Skeletal muscle tissue (tissue), 4 donors: ENCODE measurements around the gene SLC16A10. TPM values are rescaled to one million over a fixed set of nuclear protein-coding genes. Genes with fewer than 3 reads are reported as not detected.
"Not testable (repeated sequence)": the region's sequence is repeated elsewhere in the genome, so short reads cannot be mapped to it uniquely, and the experiment has no call there.

ENCODE experiments used
- H3K27ac ChIP-seq: one replicate; pipeline ENCODE4 v1.7.0; 2013; ENCODE audit warnings: mild to moderate bottlenecking, low read depth, low read length, inconsistent platforms
- H3K27me3 ChIP-seq, 3 donors: one replicate each; pipeline ENCODE4 v1.7.0; 2013; ENCODE audit warnings: low read length in 3 of 3; ENCODE audit not compliant: control insufficient read depth in 3 of 3, insufficient read depth in 3 of 3
- H3K36me3 ChIP-seq, 3 donors: one replicate each; pipeline ENCODE4 v1.7.0; 2013; ENCODE audit warnings: low read length in 3 of 3; ENCODE audit not compliant: control insufficient read depth in 3 of 3, insufficient read depth in 3 of 3
- H3K4me1 ChIP-seq, 3 donors: one replicate each; pipeline ENCODE4 v1.7.0; 2013; ENCODE audit warnings: low read length in 3 of 3, mild to moderate bottlenecking in 3 of 3; ENCODE audit not compliant: control insufficient read depth in 3 of 3, insufficient read depth in 3 of 3
- H3K4me3 ChIP-seq, 3 donors: one replicate each; pipeline ENCODE4 v1.7.0; 2013; ENCODE audit warnings: low read length in 3 of 3
- H3K9ac ChIP-seq, 3 donors: one replicate each; pipeline ENCODE4 v1.7.0; 2013; ENCODE audit warnings: low read length in 3 of 3, mild to moderate bottlenecking in 3 of 3, moderate library complexity in 2 of 3, low read depth in 1 of 3
- H3K9me3 ChIP-seq, 3 donors: one replicate each; pipeline ENCODE4 v1.7.0; 2013; ENCODE audit warnings: low read length in 3 of 3; ENCODE audit not compliant: control insufficient read depth in 3 of 3
- total RNA-seq: library from RNA; depleted of rRNA; stranded (reverse); fragments of >200 nt; gene quantifications from one replicate; pipeline ENCODE4 v1.2.3, GENCODE V29; 2014
- donor health status: Osteomylitis.

Gene SLC16A10
- total RNA-seq, 1 donor from 2014 or later: 40.7 TPM

DNA sequence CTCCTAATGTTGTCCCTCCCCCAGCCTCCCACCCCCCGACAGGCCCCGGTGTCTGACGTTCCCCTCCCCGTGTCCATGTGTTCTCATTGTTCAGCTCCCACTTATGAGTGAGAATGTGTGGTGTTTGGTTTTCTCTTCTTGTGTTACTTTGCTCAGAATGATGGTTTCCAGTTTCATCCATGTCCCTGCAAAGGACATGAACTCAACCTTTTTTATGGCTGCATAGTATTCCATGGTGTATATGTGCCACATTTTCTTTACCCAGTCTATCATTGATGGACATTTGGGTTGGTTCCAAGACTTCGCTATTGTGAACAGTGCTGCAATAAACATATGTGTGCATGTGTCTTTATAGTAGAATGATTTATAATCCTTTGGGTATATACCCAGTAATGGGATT lies 24.4 kb upstream of the SLC16A10 start:
- not testable (repeated sequence) for H3K27ac ChIP-seq, H3K9ac ChIP-seq, H3K27me3 ChIP-seq, H3K4me3 ChIP-seq, H3K9me3 ChIP-seq, H3K36me3 ChIP-seq, H3K4me1 ChIP-seq

DNA sequence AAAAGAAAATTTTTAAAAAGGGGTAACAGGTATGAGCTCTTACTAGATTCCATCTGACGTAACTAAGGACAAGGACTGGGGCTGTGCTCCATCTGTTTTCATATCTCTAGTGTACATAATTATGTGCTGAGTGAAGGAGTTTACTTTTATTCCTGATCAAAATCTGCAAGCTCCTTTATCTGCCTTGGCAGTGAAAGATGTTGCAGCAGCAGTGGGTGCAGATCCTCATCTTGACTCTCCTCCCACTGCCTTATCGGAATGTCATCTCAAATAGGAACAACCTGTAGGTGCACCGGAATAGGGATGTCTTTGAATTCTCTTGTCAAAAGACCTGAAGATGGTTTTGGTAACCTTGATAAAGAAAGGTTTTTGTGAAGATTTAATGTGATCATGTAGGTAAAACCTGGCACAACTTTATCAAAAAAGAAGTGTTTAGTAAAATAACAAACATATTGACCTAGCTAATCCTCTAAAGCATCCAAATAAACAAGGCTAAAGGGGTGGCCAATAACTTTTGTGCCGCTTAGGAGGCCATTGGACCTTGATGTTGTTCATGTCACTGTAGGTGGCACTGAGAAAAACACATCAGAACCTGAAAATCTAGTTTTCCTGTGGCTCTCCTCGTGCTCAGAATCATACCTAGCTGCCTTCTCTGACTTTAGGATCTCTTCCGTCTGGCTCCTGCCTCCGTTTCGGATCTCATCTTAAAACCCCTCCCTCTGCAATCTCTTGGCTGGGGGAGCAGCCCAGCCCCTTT lies 19.0 kb upstream of the SLC16A10 start:
- Histone ChIP-seq H3K4me1 (peaks cover 0 to 9% (median 0%) of the 10 kb centered on the region in 3 donors), H3K9me3 (no peaks in the 10 kb centered on the region), H3K9ac (no peak overlapping the region), H3K4me3 (no peak overlapping the region), H3K27me3 (no peaks in the 10 kb centered on the region), H3K27ac (no peak overlapping the region), H3K36me3 (no peaks in the 10 kb centered on the region)

DNA sequence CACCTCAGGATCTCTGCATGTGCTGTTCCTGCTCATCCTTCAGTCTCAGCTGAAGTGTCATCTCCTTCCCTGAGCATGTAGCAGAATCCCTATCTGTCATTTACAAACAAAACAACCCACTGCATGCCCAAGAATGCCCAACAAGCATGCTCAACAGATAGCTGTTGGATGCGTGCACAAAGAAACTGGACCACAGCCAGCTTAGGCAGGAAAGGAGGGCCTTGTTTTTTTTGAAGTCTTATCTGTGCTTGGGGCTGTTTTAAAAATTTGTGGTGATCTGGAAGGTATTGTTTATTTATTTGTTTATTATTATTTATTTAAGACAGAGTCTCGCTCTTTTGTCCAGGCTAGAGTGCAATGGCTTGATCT lies 18.5 kb upstream of the SLC16A10 start:
- Histone ChIP-seq H3K9ac (no peak overlapping the region), H3K4me1 (peaks cover 0 to 9% (median 0%) of the 10 kb centered on the region in 3 donors), H3K9me3 (no peaks in the 10 kb centered on the region), H3K27me3 (no peaks in the 10 kb centered on the region), H3K4me3 (no peak overlapping the region), H3K36me3 (no peaks in the 10 kb centered on the region), H3K27ac (no peak overlapping the region)

DNA sequence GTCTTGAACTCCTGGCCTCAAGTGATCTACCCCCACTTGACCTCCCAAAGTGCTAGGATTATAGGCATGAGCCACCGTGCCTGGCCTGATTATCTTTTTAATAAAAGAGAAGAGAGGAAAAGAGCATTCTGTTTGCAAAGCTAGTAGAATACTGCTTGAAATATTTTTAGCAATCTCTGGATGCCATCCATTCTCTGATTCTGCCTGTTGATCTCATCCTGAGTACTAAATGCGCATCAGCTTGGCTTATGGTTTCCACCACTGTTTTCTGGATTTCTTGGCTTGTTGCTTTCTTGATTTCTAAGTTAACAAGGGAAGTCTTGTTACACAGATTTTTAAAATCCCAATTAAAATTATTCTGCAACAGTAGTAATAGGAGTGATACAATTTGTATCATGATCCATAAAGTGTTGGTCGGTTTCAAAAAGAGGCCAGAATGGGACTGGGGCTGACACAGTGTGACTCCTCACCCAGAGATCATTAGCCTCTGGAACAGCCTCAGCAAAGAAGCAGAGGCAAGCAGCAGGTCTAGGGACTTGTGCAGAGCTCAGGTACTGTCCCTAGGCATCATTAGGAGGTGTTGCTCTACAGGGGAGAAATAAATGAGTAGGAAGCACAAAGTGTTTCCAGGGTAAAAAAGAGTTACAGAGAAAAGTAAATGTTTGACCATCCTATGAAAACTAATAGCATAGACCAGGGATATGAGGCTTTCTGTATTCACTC lies 17.8 kb upstream of the SLC16A10 start:
- H3K27ac ChIP-seq: no peak overlapping the region
- no peak overlapping the region for H3K9ac ChIP-seq
- no peaks in the 10 kb centered on the region for H3K9me3 ChIP-seq

DNA sequence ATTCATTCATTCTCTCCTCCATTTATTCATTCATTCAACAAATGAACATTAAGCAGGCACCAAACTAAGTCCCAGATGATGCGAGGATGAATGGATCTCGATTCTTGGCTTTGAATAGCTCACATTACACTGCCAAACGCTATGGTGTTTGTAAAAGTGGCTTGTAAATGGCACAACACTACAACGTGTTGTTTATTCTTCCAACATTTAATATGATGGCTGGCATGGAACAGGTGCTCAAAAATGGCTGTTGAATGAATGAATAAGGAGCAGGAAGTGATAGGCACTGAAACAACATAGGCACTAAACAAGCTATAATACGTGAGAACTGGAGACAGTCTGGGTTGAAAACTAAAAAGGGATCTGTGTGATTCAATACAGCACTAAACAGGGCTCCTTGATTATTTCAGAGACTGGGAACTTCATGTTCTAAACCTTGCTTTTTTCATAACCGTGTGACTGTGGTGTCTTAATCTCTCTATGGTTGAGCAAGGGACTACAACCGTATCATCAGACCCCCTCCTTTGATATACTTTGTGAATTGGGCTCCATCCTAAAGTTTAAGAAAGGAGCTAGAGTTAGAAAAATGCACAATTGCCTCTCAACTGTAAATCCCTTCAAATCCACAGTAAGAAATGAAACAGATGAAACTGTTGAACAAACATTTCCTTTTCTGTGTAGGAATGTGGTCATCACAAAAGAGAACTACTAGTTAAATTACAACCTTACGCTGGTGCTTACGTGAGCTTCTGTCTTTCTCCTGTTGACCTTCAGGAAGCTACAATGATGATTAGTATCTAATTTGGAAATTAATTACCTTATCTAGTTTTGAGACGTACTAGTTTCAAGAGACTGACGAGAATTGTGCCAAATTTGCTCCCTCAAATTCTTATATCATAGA lies 16.9 kb upstream of the SLC16A10 start:
- Histone ChIP-seq H3K27me3 (no peaks in the 10 kb centered on the region), H3K36me3 (no peaks in the 10 kb centered on the region), H3K4me1 (peaks cover 0 to 9% (median 0%) of the 10 kb centered on the region in 3 donors), H3K4me3 (no peak overlapping the region), H3K9ac (no peak overlapping the region), H3K27ac (no peak overlapping the region), H3K9me3 (no peaks in the 10 kb centered on the region)

More for the DNA sequence above, 17.8 kb upstream of the SLC16A10 start:
- H3K4me3 ChIP-seq: no peak overlapping the region
- no peaks in the 10 kb centered on the region for H3K27me3 ChIP-seq
- H3K4me1 ChIP-seq: peaks cover 0 to 9% (median 0%) of the 10 kb centered on the region in 3 donors
- no peaks in the 10 kb centered on the region for H3K36me3 ChIP-seq

DNA sequence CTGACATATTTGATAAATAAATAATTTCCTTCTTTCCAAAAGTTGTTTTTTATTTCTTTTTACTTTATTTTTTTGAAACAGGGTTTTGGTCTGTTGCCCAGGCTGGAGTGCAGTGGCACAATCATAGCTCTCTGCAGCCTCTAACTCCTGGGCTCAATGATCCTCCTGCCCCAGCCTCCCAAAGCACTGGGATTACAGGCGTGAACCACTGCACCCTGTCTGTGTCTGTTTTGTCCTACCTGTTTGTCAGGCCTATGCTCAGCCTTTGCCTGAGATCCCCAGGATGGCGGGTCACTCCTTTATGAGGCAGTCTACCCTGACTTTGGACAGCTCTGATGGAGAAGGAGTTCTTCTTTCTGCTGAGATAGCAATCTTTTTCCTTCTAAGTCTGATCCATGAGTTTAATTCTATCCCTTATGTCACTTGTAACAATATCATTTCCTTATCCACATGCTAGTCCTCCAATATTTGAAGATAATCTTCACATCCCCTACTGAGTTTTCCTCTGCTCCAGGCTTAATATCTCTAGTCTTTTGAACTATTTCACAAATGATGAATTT lies 14.4 kb upstream of the SLC16A10 start:
- Histone ChIP-seq H3K4me1 (peaks cover 0 to 9% (median 0%) of the 10 kb centered on the region in 3 donors), H3K36me3 (no peaks in the 10 kb centered on the region), H3K4me3 (no peak overlapping the region), H3K9me3 (no peaks in the 10 kb centered on the region), H3K27ac (no peak overlapping the region), H3K27me3 (no peaks in the 10 kb centered on the region), H3K9ac (no peak overlapping the region)

DNA sequence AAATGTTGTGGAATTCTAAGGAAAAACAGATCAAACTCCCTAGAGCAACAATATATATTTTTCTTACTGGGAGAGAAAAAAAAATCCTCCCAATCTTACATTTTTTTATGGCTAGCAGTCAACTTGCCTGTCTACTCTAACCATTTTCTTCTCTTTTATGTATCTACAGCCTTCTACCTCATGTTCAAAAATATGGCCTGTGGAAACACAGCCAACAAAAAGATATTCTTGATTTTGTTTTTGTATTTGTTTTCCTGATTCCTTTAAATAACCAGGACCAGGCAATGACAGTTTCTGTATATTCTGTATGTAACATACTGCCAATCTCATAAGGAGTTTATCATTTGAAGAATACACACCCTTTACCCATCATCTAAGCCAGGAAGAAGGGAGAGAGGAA lies 13.0 kb upstream of the SLC16A10 start:
- H3K36me3 ChIP-seq: no peaks in the 10 kb centered on the region
- H3K27ac ChIP-seq: no peak overlapping the region
- no peaks in the 10 kb centered on the region for H3K27me3 ChIP-seq
- peaks cover 0 to 5% (median 0%) of the 10 kb centered on the region in 3 donors for H3K4me1 ChIP-seq
- H3K9ac ChIP-seq: no peak overlapping the region
- no peaks in the 10 kb centered on the region for H3K9me3 ChIP-seq
- no peak overlapping the region for H3K4me3 ChIP-seq

DNA sequence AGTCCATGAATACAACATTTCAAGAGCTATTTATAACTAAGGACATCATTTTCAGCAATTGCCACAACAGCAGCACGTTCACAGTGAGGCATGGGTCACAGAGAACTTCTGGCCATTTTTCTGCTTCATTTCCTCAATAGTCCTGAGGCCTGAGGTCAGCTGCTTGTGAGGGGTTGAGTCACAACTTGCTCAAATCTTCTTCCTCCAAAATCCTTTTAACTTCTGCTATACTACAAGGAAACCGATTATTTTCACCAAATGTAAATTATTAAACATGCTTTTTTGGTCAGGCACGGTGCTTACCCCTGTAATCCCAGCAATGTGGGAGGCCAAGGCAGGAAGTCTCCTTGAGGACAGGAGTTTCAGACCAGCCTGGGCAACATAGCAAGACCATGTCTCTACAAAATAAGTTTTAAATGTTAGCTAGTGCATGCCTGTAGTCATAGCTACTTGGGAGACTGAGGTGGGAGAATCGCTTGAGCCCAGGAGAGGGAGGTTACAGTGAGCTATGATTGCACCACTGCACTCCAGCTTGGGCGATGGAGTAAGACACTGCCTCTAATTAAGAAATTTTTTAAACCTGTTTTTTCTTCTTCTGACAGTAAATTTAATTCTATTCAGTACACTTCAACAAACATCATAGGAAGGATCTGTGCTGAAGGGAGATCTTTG lies 11.1 kb upstream of the SLC16A10 start:
- no peak overlapping the region for H3K27ac ChIP-seq

DNA sequence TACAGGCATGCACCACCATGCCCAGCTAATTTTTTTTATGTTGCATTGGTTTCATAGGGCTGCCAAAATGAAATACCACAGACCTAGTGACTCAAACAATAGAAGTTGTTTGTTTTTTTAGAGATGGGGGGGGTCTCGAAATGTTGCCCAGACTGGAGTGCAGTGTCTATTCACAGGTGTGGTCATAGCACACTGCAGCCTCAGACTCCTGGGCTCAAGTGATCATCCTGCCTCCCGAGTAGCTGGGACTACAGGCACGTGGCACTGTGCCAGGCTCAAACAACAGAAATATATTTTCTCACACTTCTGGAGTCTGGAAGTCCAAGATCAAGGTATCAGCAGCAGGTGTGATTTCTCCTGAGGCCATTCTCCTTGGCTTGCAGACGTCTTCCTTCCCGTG lies 6.6 kb upstream of the SLC16A10 start:
- no peaks in the 10 kb centered on the region for H3K9me3 ChIP-seq
- H3K9ac ChIP-seq: no peak overlapping the region
- no peaks in the 10 kb centered on the region for H3K4me1 ChIP-seq
- no peaks in the 10 kb centered on the region for H3K27me3 ChIP-seq
- H3K27ac ChIP-seq: no peak overlapping the region
- H3K36me3 ChIP-seq: no peaks in the 10 kb centered on the region
- no peak overlapping the region for H3K4me3 ChIP-seq

More for the DNA sequence above, 11.1 kb upstream of the SLC16A10 start:
- H3K4me3 ChIP-seq: no peak overlapping the region
- H3K4me1 ChIP-seq: no peaks in the 10 kb centered on the region
- H3K9ac ChIP-seq: no peak overlapping the region
- H3K9me3 ChIP-seq: no peaks in the 10 kb centered on the region
- H3K27me3 ChIP-seq: no peaks in the 10 kb centered on the region
- H3K36me3 ChIP-seq: no peaks in the 10 kb centered on the region
